ENCODE results near the gene DGKZ.

- TF ChIP-seq CTCF (IDR thresholded peaks at IDR 0.05; ENCODE audit: insufficient read depth, low read length, poor library complexity, severe bottlenecking): no peak
- TF ChIP-seq EZH2phosphoT487 (conservative IDR thresholded peaks at IDR 0.05; ENCODE audit: low read length): no peak
These were observed 43.3 kb downstream of the DGKZ start for GRCh38 chr11:46390331-46391171.
